Effector memory CD4-positive, alpha-beta T cell (primary cell): ENCODE data around the gene FBXW11.

Experiments used
- DNase-seq, 3 donors: peaks; one replicate each; pipeline ENCODE4 v3.0.0-alpha.2; 2020
- H3K27ac ChIP-seq: 2 replicates; pipeline ENCODE4 v1.7.0; 2013; ENCODE audit warnings: mild to moderate bottlenecking, low read length, moderate library complexity; ENCODE audit not compliant: insufficient read depth, poor library complexity, severe bottlenecking
- H3K27me3 ChIP-seq: replicated peaks from 2 replicates; pipeline ENCODE4 v1.7.0; 2013; ENCODE audit warnings: mild to moderate bottlenecking, low read length; ENCODE audit not compliant: insufficient read depth, control insufficient read depth, poor library complexity, severe bottlenecking
- H3K36me3 ChIP-seq: 2 replicates; pipeline ENCODE4 v1.7.0; 2013; ENCODE audit warnings: mild to moderate bottlenecking, low read length, moderate library complexity; ENCODE audit not compliant: control insufficient read depth, insufficient read depth
- H3K4me1 ChIP-seq: 2 replicates; pipeline ENCODE4 v1.7.0; 2013; ENCODE audit warnings: low read length, mild to moderate bottlenecking; ENCODE audit not compliant: control insufficient read depth, insufficient read depth, poor library complexity, severe bottlenecking
- H3K4me3 ChIP-seq: 2 replicates; pipeline ENCODE4 v1.7.0; 2013; ENCODE audit warnings: low read length, low read depth, mild to moderate bottlenecking; ENCODE audit not compliant: insufficient read depth, poor library complexity, severe bottlenecking
- H3K9me3 ChIP-seq: 2 replicates; pipeline ENCODE4 v1.7.0; 2013; ENCODE audit warnings: mild to moderate bottlenecking, low read length, moderate library complexity; ENCODE audit not compliant: control insufficient read depth
- total RNA-seq, 3 donors: gene quantifications; one replicate each; lab custom pipeline; 2026; lab: John Stamatoyannopoulos, UW

Gene FBXW11
- 35.4 to 53.2 (median 39.9) reads per million in 3 donors for total RNA-seq

- Histone ChIP-seq H3K27ac (peak within 1 kb of the TSS; percentile 97), H3K27me3 (no peaks in the 10 kb centered on the region), H3K4me3 (peak within 1 kb of the TSS; percentile 80), H3K36me3 (no peaks in the 10 kb centered on the region), H3K9me3 (no peaks in the 10 kb centered on the region), H3K4me1 (peaks cover 30% of the 10 kb centered on the region)
- DNase-seq: peak; percentile 88 to 94 (median 90)
Measured at GRCh38 chr5:172006321-172007174, at the start of gene FBXW11. Gene FBXW11, minus strand, starts transcription at chr5:172006638. Its CDS starts 136 bp downstream, at chr5:172006502.

DNA sequence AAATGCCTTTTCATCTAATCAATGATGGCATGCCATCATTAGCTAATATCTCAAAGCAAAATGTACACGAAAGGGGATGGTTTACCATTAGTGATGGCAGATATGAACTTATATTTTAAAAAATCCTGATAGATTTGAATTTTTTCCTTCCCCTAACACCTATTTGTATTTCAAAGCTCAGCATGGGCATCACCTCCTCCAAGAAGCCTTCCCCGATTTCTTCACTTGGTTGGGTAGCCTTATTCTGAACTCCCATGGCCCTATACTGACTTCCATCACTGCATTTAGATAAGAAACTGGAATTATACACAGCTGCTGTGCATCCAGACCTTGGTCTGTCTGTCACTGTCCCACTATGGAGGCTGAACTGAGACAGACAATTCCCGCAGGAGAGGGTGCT is 49.6 kb upstream of the FBXW11 start:
- Histone ChIP-seq H3K4me1 (no peaks in the 10 kb centered on the region), H3K27ac (no peak overlapping the region), H3K27me3 (no peaks in the 10 kb centered on the region), H3K9me3 (no peaks in the 10 kb centered on the region), H3K36me3 (peaks cover 93% of the 10 kb centered on the region), H3K4me3 (no peak overlapping the region)
- DNase-seq: no peak

DNA sequence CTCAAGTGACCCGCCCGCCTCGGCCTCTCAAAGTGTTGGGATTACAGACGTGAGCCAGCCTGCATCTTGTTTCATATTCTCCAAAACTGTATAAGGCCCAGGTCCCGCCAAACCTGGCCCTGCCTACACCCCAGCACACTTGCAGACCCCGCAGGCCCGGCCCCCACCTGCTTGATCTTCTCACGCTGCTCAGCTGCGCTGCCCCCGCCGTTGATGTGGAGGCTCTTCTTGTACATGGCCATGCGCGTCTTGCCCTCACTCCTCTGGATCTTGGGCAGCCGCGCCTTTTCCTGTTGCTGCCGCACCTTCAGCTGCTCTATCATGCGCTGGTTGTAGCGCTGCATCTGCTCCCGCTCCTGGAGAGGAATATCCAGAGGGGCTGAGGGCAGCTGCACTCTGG is 49.0 kb upstream of the FBXW11 start:
- no peak overlapping the region for H3K27ac ChIP-seq
- H3K9me3 ChIP-seq: no peaks in the 10 kb centered on the region
- DNase-seq: no peak
- H3K27me3 ChIP-seq: no peaks in the 10 kb centered on the region
- no peaks in the 10 kb centered on the region for H3K4me1 ChIP-seq
- H3K4me3 ChIP-seq: no peak overlapping the region
- H3K36me3 ChIP-seq: peaks cover 93% of the 10 kb centered on the region

- H3K27ac ChIP-seq: no peak overlapping the region
- H3K36me3 ChIP-seq: peaks cover 92% of the 10 kb centered on the region
- no peaks in the 10 kb centered on the region for H3K4me1 ChIP-seq
- H3K4me3 ChIP-seq: no peak overlapping the region
- no peaks in the 10 kb centered on the region for H3K9me3 ChIP-seq
- DNase-seq: no peak
- H3K27me3 ChIP-seq: no peaks in the 10 kb centered on the region
Measured at GRCh38 chr5:172054611-172055153, 48.2 kb upstream of the FBXW11 start.

DNA sequence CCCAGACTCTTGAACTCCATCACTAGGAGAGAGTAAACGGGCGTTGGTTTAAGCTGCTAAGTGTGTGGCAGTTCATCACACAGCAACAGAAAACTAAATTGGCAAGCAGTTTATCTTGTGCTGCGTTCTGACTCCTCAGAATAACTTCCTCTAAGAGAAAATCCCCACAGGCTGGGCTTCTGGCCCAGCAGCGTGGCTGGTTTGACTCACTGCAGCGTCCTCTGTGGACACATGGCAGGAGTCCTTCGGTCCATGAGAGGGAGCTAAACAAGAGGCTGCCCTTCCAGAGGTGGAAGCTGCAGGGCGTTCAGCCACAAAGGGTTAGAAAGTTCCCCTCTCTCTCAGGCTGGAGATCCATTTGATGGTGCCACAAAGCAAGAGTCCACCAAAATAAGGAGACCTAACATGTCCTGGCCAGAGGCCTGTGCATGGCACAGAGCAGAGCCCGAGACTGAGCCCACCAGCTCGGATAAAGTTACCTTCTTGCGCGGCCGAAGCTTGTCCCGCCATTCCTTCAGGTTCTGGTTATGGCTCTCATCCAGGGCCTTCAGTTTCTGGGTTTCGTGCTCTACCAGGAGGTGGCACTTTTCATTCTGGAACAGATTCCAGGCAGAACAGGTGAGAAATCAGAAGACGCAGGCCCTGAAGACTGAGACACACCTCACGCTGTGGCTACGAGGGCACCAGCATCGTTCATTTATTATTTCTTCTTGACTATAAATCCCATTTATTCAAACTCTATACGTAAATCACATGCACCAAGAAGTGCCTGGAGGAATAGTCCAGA is 46.2 kb upstream of the FBXW11 start:
- no peak for DNase-seq
- H3K4me3 ChIP-seq: no peak overlapping the region
- H3K27ac ChIP-seq: no peak overlapping the region
- H3K36me3 ChIP-seq: peaks cover 95% of the 10 kb centered on the region
- H3K9me3 ChIP-seq: no peaks in the 10 kb centered on the region
- H3K4me1 ChIP-seq: no peaks in the 10 kb centered on the region
- H3K27me3 ChIP-seq: no peaks in the 10 kb centered on the region

DNA sequence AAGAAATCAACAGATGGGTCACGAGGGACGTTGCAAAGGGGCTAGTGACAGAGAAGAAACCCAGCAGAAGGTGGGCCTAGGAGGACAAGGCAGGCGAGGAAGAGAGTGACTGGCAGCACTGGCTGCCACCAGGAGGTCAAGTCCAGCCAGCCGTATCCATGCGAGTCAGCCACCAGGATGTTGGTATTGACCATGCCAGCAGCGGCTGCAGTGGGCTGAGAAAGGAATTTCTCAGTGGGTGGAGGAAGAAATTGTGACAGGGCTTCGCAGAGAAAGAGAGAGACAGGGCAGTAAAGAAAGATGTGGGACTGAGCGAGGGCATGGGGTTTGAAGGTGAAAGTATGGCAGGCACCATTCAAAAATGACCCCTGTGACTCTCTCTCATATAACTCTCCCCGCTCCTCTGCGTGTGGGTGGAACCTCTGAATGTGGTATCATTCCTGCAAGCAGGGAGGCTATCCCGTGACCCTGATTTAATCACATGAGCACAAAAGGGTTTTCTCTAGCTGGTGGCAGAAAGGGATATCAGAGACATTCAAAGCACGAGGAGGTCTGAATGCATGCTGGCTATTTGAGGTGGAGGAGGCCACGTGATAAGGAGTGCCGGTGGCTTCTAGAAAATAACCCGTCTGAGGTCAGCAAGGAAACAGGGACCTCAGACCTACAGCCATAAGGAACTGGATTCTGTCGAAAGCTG is 45.4 kb upstream of the FBXW11 start:
- Histone ChIP-seq H3K27ac (no peak overlapping the region), H3K4me3 (no peak overlapping the region), H3K9me3 (no peaks in the 10 kb centered on the region), H3K4me1 (no peaks in the 10 kb centered on the region), H3K27me3 (no peaks in the 10 kb centered on the region), H3K36me3 (peaks cover 93% of the 10 kb centered on the region)
- DNase-seq: no peak

GRCh38 chr5:172050080-172050479 is 43.6 kb upstream of the FBXW11 start:
- Histone ChIP-seq H3K36me3 (peaks cover 92% of the 10 kb centered on the region), H3K27ac (no peak overlapping the region)

DNA sequence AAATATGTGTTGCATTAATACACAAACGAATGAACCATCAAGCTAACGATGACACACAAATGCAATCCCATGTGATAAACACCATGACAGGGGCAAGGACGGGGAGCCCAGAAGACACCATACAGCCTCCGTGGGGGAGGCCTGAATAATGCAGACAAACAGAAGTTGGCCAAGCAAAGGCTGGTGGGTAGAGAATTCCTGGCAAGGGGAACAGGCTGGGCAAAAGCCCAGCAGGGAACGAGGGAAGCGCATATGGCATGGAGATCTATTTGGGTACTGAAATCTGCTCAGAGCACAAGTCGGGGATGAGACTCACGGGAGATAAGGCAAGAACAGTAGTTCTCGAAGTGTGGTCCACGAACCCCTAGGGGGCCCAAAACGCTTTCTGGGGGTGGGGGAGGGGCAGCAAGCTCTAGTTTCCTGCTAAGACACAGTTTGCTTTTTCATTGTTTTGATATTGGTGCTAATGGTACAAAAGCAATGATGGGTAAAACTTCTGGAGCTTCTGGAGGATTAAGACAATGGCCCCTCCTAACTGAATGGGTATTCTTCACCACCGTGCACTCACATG is 42.9 kb upstream of the FBXW11 start:
- H3K9me3 ChIP-seq: no peaks in the 10 kb centered on the region
- H3K4me1 ChIP-seq: no peaks in the 10 kb centered on the region
- DNase-seq: no peak
- no peak overlapping the region for H3K27ac ChIP-seq
- H3K4me3 ChIP-seq: no peak overlapping the region
- peaks cover 92% of the 10 kb centered on the region for H3K36me3 ChIP-seq
- H3K27me3 ChIP-seq: no peaks in the 10 kb centered on the region

More at GRCh38 chr5:172050080-172050479, 43.6 kb upstream of the FBXW11 start:
- H3K27me3 ChIP-seq: no peaks in the 10 kb centered on the region
- no peaks in the 10 kb centered on the region for H3K4me1 ChIP-seq
- no peak for DNase-seq
- no peaks in the 10 kb centered on the region for H3K9me3 ChIP-seq
- H3K4me3 ChIP-seq: no peak overlapping the region

DNA sequence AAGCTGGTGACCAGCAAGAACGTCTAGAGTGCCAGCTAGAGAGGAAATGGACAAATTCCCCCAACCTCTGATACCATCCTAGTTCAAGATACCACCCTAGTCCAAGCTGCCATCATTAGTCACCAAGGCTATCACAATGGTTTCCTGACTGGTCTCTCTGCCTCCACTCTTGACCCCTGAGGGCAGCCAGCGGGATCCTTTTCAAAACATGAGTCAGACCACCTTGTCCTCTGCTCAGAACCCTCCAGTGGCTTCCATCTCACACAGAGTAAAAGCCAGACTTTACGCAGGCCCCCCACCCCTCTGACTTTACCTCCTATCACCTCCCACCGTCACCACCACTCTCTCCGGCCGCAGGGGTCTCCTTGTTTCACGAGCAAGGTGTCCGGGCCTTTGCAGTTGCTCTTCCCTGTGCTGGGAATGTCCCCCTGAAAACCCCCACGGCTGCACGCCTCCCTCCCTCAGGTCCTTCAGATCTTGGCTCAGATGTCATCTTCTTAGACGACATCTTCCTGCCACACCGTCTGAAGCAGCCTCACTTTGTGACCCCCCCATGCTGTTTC is 42.2 kb upstream of the FBXW11 start:
- Histone ChIP-seq H3K4me1 (no peaks in the 10 kb centered on the region), H3K4me3 (no peak overlapping the region), H3K36me3 (peaks cover 92% of the 10 kb centered on the region), H3K9me3 (no peaks in the 10 kb centered on the region), H3K27me3 (no peaks in the 10 kb centered on the region), H3K27ac (no peak overlapping the region)
- DNase-seq: no peak
